MCF 10A (cell line): ENCODE measurements around the gene RRN3. TPM values are rescaled to one million over a fixed set of nuclear protein-coding genes. Genes with fewer than 3 reads are reported as not detected.
"Not testable (repeated sequence)": the region's sequence is repeated elsewhere in the genome, so short reads cannot be mapped to it uniquely, and the experiment has no call there.

Experiments
- BruUV-seq: library from RNA; stranded (reverse); fragments of 400-500 nt; replicated peaks from 2 replicates; lab custom pipeline; 2021; lab: Mats Ljungman, UMichigan
- CTCF ChIA-PET: fragments of 300-600 bp; sonication (Branson Sonifier 250); formaldehyde crosslinking; extraction: SDS; loops from one replicate; lab custom pipeline; 2021; ENCODE audit warnings: antibody characterized with exemption, inconsistent platforms; lab: Yijun Ruan, JAX
- POLR2A ChIA-PET: fragments of 300-600, 350-650 bp; sonication (Branson Sonifier 250); formaldehyde crosslinking; extraction: SDS; loops from one replicate; lab custom pipeline; 2020; ENCODE audit warnings: antibody characterized with exemption, inconsistent platforms; lab: Yijun Ruan, JAX
- DNase-seq: peaks from one replicate; pipeline ENCODE4 v3.0.0-alpha.2; 2018; ENCODE audit not compliant: unreplicated experiment
- H3K27ac Mint-ChIP-seq: one replicate; pipeline ENCODE4 v1.8.0; 2022; ENCODE audit warnings: mild to moderate bottlenecking, low read depth, mixed read lengths; ENCODE audit not compliant: unreplicated experiment
- H3K27me3 Mint-ChIP-seq: one replicate; pipeline ENCODE4 v1.8.0; 2022; ENCODE audit warnings: mixed read lengths; ENCODE audit not compliant: insufficient read depth, unreplicated experiment
- H3K36me3 Mint-ChIP-seq: one replicate; pipeline ENCODE4 v1.8.0; 2022; ENCODE audit warnings: mild to moderate bottlenecking, moderate library complexity, mixed read lengths; ENCODE audit not compliant: insufficient read depth, unreplicated experiment
- H3K4me1 Mint-ChIP-seq: one replicate; pipeline ENCODE4 v1.8.0; 2022; ENCODE audit warnings: mixed read lengths; ENCODE audit not compliant: insufficient read depth, unreplicated experiment
- H3K4me3 Mint-ChIP-seq: one replicate; pipeline ENCODE4 v1.8.0; 2022; ENCODE audit warnings: mild to moderate bottlenecking, moderate library complexity, mixed read lengths; ENCODE audit not compliant: unreplicated experiment
- H3K9me3 Mint-ChIP-seq: one replicate; pipeline ENCODE4 v1.8.0; 2022; ENCODE audit warnings: mixed read lengths; ENCODE audit not compliant: unreplicated experiment
- intact Hi-C: fragments of 100-400 bp; cut with micrococcal nuclease; formaldehyde crosslinking; loops from 2 replicates; pipeline ENCODE4 v1.14.1; 2022
- total RNA-seq: library from RNA; stranded (reverse); gene quantifications from 2 replicates; pipeline ENCODE4 v1.2.3, GENCODE V29; 2022
- TF ChIP-seq, protein P1 (sequence below): fragments of 200-600 bp; IDR thresholded peaks from one replicate; pipeline ENCODE4 v1.8.0; 2022; ENCODE audit warnings: antibody characterized with exemption, mild to moderate bottlenecking; ENCODE audit not compliant: unreplicated experiment

RRN3 gene
- total RNA-seq, 1 experiment from 2014 or later, result 38.8 TPM

DNA sequence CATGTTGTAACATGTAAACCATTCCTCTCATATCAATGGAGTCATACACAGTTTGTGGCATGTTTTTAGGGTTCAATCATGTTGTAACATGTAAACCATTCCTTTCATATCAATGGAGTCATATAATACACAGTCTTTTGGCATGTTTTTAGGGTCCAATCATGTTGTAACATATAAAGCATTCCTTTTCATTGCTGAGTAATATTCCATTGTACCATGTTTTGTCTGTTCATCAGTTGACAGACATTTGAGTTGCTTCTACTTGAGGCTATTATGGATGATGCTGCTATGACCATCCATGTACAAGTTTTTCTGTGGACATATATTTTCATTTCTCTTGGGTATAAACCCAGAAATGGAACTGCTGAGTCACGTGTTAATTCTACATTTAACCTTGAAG, 13.2 kb downstream of the RRN3 start:
- H3K4me1 Mint-ChIP-seq, result peaks cover 12% of the 10 kb centered on the region
- CTCF ChIA-PET, H3K27me3 Mint-ChIP-seq, DNase-seq, BruUV-seq, H3K27ac Mint-ChIP-seq, H3K4me3 Mint-ChIP-seq, POLR2A ChIA-PET, intact Hi-C loops, H3K9me3 Mint-ChIP-seq: not testable (repeated sequence)
- peaks cover 95% of the 10 kb centered on the region for H3K36me3 Mint-ChIP-seq

DNA sequence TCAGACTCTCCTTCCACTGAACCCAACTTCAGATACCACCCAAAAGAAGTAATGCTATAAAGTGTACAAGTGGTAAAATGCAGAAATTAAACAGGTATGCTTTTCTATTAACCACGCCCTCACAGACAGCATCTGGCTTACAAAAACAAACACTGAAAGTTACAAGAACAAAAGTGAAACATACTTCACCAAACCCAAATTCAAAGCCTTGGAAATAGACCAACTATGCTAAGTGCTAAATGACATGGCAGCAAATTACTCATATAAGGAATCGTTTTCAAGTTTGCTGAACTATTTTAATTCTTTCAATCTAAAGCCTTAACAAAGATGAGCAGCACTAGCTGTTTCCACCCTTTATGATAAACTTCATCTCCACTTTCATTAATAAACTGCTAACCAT, 17.9 kb downstream of the RRN3 start:
- BruUV-seq, DNase-seq, H3K9me3 Mint-ChIP-seq, H3K4me3 Mint-ChIP-seq, H3K27me3 Mint-ChIP-seq, intact Hi-C loops: not testable (repeated sequence)
- ChIA-PET CTCF (interaction anchor here (0.7 kb wide), 1 partner anchor 143 kb away, joined by 3 read pairs; no protein-coding TSS in a partner anchor), POLR2A (interaction anchor here (0.5 kb wide), 1 partner anchor 88 kb away, joined by 3 read pairs; no protein-coding TSS in a partner anchor)
- Mint-ChIP-seq H3K36me3 (peaks cover 89% of the 10 kb centered on the region), H3K4me1 (peaks cover 12% of the 10 kb centered on the region), H3K27ac (peak overlapping the region; percentile 86)

DNA sequence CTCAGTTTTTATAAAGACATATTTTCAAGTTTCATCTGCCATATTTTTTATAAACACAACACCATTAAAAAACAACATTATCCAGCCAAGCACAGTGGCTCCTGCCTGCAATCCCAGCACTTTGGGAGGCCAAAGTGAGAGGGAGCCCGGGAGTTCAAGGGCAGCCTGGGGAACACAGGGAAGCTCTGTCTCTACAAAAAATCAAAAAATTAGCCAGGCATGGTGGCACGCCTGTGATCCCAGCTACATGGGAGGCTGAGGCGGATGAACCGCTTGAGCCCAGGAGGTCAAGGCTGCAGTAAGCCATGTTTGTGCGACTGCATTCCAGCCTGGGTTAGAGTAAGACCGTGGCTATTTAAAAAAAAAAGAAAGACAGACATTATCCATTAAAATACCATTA, 21.0 kb downstream of the RRN3 start:
- H3K4me3 Mint-ChIP-seq, result no peak overlapping the region
- POLR2A ChIA-PET, result interaction anchor here (0.6 kb wide), 1 partner anchor 410 kb away, joined by 3 read pairs; no protein-coding TSS in a partner anchor
- H3K36me3 Mint-ChIP-seq, result peaks cover 76% of the 10 kb centered on the region
- intact Hi-C loops, result no loop called here
- no peak for DNase-seq
- BruUV-seq, result no TSS peak
- no peak overlapping the region for H3K27ac Mint-ChIP-seq
- TF ChIP-seq, protein P1, sequence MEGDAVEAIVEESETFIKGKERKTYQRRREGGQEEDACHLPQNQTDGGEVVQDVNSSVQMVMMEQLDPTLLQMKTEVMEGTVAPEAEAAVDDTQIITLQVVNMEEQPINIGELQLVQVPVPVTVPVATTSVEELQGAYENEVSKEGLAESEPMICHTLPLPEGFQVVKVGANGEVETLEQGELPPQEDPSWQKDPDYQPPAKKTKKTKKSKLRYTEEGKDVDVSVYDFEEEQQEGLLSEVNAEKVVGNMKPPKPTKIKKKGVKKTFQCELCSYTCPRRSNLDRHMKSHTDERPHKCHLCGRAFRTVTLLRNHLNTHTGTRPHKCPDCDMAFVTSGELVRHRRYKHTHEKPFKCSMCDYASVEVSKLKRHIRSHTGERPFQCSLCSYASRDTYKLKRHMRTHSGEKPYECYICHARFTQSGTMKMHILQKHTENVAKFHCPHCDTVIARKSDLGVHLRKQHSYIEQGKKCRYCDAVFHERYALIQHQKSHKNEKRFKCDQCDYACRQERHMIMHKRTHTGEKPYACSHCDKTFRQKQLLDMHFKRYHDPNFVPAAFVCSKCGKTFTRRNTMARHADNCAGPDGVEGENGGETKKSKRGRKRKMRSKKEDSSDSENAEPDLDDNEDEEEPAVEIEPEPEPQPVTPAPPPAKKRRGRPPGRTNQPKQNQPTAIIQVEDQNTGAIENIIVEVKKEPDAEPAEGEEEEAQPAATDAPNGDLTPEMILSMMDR, result no peak
- no peaks in the 10 kb centered on the region for H3K9me3 Mint-ChIP-seq
- CTCF ChIA-PET, result interaction anchor here (0.7 to 3.2 kb wide), 7 partner anchors 10 to 600 kb away, joined by 3 to 24 read pairs (median 3); no protein-coding TSS in a partner anchor
- peaks cover 6% of the 10 kb centered on the region for H3K4me1 Mint-ChIP-seq
- H3K27me3 Mint-ChIP-seq, result no peaks in the 10 kb centered on the region

DNA sequence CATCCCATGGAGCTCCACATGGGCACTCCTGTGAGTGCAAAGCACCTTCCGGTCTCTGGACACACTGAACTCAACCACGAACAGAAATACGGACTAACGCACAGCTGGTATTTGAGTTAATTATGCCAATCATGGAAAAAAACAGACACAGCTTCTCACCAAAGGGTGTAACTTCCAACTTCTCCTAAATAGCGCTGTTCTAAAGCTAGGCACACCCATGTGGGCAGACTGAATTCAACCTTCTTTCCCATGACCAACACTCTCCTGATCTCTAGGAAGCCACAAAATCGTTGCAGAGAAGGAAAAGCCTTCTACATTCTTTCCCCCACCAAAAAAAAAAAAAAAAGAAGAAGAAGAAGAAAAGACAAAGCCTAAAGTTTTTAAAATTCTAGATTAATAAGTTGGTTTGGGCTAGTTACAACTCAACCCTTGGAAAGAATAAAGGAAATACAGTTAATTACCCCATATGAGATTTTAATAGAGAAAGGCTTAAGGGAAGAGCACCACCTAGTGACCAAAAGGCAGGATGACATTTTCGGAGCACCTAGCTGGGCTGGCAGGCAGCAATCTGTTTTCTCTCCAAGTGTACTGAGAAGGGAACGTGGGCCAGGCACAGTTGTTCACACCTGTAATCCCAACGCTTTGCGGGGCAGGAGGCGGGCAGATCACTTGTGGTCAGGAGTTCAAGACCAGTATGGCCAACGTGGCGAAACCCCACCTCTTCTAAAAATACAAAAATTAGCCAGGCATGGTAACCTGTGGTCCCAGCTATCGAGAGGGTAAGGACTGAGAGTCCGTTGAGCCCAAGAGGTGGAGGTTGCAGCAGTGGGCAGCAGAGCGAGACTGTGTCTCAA, 21.9 kb downstream of the RRN3 start:
- ChIA-PET POLR2A (interaction anchor here (0.6 kb wide), 1 partner anchor 422 kb away, joined by 4 read pairs; no protein-coding TSS in a partner anchor), CTCF (interaction anchor here (0.6 to 3.2 kb wide), 7 partner anchors 11 to 570 kb away, joined by 3 to 24 read pairs (median 5); no protein-coding TSS in a partner anchor)
- H3K36me3 Mint-ChIP-seq, result peaks cover 76% of the 10 kb centered on the region
- peak overlapping the region; percentile 75 for H3K27ac Mint-ChIP-seq
- DNase-seq, intact Hi-C loops, H3K9me3 Mint-ChIP-seq, BruUV-seq, H3K27me3 Mint-ChIP-seq, H3K4me1 Mint-ChIP-seq, H3K4me3 Mint-ChIP-seq: not testable (repeated sequence)
- TF ChIP-seq, protein P1, result peak; percentile 11

DNA sequence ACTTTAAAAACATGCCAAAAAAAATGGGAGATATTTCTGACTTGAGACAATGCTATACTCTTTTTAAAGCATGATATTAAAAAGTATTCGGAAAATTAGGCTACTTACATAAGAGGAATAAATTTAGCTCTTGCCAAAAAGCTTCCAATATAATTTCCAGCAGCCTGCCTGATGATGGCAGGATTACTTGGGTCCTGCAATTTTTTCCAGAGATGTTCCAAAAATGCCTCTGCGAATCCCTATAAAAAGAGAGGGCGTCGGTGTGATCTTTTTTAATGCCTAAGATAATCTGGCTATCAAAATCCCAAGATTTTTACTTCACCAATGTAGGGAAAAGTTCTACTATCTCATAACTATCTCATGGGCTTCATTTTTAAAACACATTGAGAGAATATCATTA, 23.1 kb downstream of the RRN3 start:
- peaks cover 75% of the 10 kb centered on the region for H3K36me3 Mint-ChIP-seq
- not testable (repeated sequence) for BruUV-seq
- CTCF ChIA-PET, result interaction anchor here (1.2 to 3.2 kb wide), 2 partner anchors 10 to 31 kb away, joined by 4 to 24 read pairs; no protein-coding TSS in a partner anchor

DNA sequence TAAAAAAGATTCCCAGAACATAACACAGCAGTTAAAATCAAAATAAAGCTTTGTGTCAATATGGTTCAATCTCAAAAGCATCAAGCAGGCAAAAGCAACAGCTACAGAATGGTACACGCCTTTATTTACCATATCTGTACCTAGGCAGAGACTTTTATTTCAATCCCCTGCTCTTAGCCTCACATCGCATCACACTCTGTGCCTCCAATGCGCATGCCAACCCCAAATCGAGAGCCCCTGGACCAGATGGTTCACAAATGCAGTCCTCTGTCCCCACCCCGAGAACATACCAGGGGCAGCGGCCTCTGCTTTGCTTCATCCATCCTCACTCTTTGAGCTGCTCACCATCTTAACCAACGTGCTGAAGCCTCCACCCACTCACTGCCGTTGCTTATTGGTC, 27.4 kb downstream of the RRN3 start:
- BruUV-seq, H3K4me1 Mint-ChIP-seq, POLR2A ChIA-PET, intact Hi-C loops, H3K27me3 Mint-ChIP-seq, H3K27ac Mint-ChIP-seq, H3K9me3 Mint-ChIP-seq, H3K4me3 Mint-ChIP-seq, DNase-seq: not testable (repeated sequence)
- peaks cover 74% of the 10 kb centered on the region for H3K36me3 Mint-ChIP-seq
- CTCF ChIA-PET, result interaction anchor here (0.6 kb wide), 2 partner anchors 10 to 109 kb away, joined by 3 to 4 read pairs; no protein-coding TSS in a partner anchor

More for the DNA sequence above, 23.1 kb downstream of the RRN3 start:
- intact Hi-C loops, H3K27me3 Mint-ChIP-seq, DNase-seq, H3K27ac Mint-ChIP-seq, H3K4me3 Mint-ChIP-seq, H3K4me1 Mint-ChIP-seq, H3K9me3 Mint-ChIP-seq, POLR2A ChIA-PET: not testable (repeated sequence)

DNA sequence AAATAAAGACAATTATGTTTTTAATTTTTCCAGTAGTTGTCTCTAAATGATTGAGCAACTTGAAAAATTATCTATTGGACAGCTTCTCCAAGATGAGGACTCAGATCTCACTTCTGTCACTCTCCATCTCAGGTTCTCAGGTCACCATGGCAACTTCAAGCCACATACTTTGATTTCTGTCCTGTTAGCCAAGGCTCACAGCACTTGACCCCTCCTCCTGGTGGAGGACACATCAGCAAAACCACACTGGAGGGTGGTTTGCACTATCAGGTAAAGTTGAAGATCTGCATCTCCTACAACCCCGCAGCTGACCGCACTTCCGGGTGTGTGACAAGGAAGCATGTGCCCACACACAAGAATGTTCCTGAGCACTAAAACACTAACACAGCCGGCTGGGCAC, 28.1 kb downstream of the RRN3 start:
- H3K27ac Mint-ChIP-seq, CTCF ChIA-PET, H3K4me1 Mint-ChIP-seq, BruUV-seq, H3K27me3 Mint-ChIP-seq, H3K4me3 Mint-ChIP-seq, intact Hi-C loops, DNase-seq, POLR2A ChIA-PET, H3K9me3 Mint-ChIP-seq: not testable (repeated sequence)
- peaks cover 81% of the 10 kb centered on the region for H3K36me3 Mint-ChIP-seq
